Measurements from ENCODE around the gene PCDH9.
A peak's percentile ranks its signal among the peaks of the same experiment; 100 is the strongest.

The PCDH9 gene

DNA sequence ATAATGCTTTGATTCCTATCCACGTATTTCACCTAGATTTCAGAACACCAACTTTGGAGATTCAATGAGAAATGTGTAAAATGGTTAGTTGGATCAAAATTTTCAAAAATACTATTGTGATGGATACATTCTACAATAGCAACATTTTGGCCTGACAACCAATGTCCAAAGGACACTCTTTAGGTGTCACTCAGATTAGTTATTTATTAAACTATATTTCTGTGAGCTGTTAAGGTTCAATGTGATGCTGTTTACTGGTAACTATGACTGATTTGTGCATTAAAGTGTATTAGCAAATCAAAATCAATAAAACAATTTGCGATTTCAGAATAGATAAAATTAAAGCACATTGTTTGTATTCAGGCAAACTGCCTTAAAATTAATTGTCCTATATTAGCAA lies 149.8 kb downstream of the PCDH9 start:
- DNase-seq, result no peak

DNA sequence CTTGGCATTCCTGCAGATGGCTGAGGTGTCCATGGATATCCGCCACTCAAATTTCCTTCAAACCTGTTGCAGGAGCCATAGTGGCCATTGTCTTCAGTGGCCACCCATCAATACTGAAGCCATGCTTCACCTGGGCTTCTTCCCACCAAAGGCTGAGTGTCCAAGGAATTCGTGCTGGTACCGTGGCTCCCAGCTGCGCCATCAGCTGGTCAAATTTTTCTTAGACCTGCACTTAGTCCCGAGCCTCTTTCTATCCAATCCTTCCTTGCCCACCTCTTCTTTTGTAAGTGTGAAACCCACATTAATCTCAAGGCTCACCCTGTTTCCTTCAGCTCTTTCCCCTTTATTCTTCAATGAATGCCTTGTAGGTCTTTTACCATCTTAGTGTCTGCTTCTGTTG lies 152.1 kb downstream of the PCDH9 start:
- DNase-seq, result no peak

DNA sequence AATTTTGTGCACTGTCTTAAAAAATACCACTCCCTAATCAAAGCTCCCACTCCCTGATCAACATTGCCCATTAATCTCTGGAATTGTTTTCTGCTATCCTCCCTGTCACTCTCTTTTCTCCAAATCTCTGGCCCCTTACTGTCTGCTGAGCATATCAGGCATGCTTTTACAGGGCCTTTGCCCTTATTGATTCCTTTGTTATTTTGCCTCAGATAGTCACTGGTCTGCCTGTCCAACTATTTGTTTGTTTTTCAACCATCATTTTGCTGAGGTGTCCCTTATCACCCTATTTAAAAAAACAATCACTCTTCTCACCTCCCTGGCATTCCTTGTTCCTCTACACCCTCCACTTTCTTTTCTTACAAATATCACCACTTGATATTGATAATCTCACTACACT lies 153.0 kb downstream of the PCDH9 start:
- no peak for DNase-seq

DNA sequence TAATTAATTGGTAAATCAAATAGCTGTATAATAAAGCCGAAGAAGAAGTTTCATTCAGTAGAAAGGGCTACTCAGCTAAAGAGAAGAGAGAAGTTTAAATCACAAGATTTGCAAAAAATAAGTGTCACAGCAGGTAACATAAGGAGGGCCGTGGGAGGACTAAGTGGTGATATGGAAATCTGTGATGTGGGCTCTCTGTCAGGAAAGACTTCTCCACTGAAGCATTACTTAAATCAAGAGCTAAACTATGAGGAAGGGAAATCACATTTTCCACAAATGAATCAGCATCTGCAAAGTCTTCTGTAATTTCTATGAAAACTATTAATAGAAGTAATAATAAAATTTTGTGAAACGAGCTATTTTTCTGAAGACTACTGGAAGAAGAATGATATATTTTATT lies 153.8 kb downstream of the PCDH9 start:
- DNase-seq, result no peak

GRCh38 chr13:67075239-67075638 lies 154.9 kb downstream of the PCDH9 start:
- no peak for DNase-seq

DNA sequence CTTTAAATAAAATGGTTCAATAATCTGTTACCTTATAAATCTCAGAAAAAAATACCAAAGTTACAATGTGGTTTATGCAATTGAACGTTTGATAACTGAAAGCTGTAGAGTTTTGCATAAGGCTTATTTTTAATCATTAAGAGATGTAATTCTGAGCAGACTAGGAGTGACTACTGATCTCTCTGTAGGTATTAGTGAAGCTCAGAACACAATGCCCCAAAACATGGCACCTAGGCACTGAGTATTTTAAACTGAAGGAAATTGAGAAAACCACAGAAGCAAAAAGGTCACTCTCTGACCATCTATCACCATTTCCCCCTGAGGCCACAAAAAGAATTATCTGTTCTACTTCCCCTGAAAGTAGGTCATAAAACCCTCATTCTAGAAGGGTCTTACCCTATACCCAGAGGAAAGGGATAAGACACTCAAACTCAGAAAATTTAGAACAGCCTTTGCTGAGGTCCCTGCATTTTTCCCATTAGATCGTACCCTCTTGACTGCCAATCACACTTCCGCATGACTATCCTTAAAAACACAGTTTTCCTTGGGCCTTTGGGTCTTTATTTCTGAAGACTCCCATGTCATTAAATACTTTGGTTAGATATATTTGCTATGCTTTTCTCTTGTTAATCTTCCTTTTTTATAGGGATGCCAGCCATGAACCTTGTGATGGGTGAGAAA lies 158.1 kb downstream of the PCDH9 start:
- no peak for DNase-seq

GRCh38 chr13:67070306-67070705 lies 159.8 kb downstream of the PCDH9 start:
- no peak for DNase-seq

DNA sequence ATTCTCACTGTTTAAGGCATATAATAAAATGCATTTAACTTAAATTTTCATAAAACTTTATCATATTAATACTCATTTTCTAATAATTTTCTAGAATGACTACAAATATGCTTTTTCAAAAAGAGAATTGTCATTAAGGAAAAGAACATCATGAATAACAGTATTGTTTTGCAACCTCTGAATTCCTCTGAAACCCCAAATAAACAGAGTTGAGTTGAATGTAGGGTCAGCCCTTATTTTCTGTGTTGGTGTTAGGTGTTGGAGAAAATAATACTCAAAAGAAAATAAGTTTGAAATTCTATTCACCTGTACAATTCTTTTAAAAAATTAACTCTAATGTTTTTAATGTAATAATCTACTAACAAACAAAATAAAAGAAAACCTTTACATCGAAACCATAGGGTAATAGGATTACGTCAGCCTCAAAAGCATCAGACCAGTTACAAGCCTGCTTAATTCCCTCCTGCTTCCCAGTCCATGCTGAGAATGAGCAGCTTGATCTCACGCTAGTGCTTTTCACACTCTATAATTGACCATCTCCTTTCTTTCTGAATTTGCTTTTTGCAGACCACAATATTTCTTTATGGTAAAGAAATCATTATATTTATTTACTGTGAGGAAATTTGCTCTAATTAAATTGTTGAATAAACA lies 160.9 kb downstream of the PCDH9 start:
- peak; percentile 38 for DNase-seq

DNA sequence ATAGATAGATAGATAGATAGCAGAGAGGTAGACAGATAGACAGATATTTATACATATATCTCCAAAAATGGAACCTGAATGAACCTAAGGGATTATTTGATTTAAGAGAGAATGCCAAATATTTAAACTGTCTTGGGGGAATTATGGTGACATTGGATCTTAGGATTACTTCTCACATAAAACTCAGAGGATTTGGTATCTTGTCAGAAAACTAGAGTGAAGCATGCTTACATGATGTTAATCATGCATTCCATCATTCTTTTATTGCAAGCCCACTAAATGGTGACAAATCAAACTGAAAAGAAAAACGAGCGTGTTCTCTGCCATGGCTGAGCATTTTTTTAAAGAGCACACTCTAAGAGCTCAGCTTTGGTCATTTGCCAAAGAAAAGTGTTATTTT lies 165.2 kb downstream of the PCDH9 start:
- no peak for DNase-seq

- no peak for DNase-seq
Measured at GRCh38 chr13:67063036-67063435, 167.1 kb downstream of the PCDH9 start.

- no peak for DNase-seq
Measured at GRCh38 chr13:67062160-67062559, 168.0 kb downstream of the PCDH9 start.

GRCh38 chr13:67061750-67062149 lies 168.4 kb downstream of the PCDH9 start:
- DNase-seq, result no peak

DNA sequence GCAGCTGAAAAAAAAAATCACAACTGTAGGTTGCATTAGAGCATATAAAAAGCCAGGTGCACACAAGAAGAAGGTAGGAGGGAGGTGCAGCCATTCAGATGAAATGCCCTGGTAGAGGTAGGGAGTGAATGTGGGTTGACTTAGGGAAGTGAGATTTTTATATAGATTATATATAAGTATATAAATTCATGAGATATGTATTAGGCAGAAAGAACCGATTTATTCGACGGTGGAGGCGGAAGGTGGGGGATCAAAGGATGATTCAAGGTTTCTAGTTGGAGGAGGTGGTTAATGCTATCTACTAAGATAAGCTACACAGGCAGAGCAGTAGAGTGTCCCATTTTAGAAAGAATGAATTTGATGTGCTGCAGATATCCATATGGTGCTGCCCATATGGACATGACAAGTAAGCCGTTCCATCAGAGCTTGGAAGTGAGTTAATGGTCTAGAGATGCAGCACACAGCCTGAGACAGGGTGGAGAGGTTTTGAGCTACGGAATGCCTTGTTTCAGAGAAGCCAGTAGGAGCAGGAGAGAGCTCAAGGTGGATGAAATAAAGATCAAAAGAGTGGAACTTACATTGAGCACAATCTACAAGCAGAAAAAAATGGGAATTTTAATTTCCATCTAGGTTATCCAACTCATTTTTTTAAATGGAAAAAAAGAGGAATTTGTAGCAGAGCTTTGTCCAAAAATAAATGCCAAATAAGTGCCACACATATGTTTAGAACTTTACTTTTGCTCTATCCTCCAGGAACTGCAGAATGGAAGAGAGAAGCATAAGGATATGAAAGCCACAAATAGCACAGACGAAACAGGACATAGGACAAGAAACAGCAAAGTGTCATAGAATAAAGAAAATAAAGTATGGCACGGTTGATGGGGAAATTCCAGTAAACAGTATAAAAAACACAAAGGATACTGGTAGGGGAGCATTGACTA lies 177.3 kb downstream of the PCDH9 start:
- peak; percentile 40 for DNase-seq

DNA sequence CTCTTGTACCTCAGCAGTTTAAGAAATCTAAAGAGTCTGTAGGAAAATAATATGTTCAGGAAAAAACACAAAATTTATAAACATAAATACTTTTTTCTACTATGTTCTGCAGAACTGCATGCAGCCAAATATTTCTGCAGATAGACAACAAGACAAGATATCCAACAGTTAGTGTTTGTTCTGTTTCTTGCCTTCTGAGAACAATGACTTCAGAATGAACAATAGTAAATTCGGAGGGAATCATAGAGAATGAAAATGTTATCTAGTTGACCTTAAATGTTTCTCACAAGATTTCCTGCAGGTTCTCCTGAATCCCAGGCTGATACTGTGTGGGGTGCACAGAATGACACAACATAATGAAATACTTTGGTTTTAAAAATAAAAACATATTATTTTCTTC lies 180.4 kb downstream of the PCDH9 start:
- no peak for DNase-seq

DNA sequence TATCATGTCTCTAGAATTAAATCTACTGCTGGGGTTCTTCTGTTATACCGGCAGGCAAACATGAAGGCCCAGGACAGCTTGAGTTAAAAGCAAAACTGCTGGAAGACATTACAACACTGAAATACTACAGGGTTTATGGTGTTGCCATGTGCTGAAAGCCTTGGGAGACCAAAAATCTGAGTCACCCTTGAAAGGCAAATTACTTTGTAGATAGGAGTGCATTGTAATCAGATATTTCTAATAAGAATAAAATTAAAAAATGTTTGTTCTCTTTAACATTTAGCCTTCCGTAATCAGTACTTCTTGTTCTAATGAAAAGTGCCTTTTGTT lies 181.3 kb downstream of the PCDH9 start:
- no peak for DNase-seq

- peak; percentile 33 for DNase-seq
Measured at GRCh38 chr13:67048084-67048820, 181.9 kb downstream of the PCDH9 start.

DNA sequence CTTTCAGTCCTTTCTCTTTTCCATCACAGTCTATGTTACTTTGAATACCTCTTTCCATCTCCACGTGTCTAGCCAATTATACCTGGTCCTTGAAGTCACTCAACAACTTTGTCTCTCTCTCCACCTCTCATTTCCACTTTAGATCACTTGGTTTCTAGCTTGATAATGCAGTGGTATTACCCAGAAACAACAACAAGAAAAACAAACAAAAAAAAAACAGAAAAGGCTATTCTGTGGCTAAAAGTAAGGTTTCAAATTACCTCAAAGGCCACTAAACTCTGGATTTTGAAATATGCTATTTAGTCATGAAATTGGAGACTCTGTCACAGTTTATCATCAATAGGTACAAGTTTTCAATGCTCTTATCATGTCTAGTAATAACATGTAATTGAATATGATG lies 184.8 kb downstream of the PCDH9 start:
- DNase-seq, result no peak

DNA sequence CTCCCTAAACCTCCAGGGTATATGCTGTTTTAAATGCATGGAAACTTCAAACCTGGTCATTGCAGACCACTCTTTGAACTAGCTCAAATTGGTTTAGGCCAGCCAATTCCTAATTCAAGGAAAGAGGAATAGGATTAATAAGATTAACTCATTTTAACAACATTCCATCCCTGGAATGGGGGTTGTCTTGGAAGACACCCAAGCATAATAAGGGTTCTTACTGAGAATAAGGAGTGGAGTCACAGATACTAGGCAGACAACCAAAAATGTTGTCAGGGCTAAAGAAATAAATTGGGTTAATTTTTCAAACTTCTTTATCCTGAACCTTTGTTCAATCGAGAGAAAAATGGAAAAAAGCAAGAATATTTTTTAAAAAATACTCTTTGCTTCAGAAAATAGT lies 186.2 kb downstream of the PCDH9 start:
- no peak for DNase-seq

- DNase-seq, result no peak
Measured at GRCh38 chr13:67042556-67042955, 187.6 kb downstream of the PCDH9 start.

GRCh38 chr13:67036699-67037457 lies 193.3 kb downstream of the PCDH9 start:
- no peak for DNase-seq

- no peak for DNase-seq
Measured at GRCh38 chr13:67033170-67033569, 197.0 kb downstream of the PCDH9 start.

GRCh38 chr13:67023130-67023876 lies 206.8 kb downstream of the PCDH9 start:
- DNase-seq, result no peak
